GM10248 (cell line): ENCODE measurements around the gene CCDC63.

Experiments used
- CTCF ChIA-PET: fragments of 300-600 bp; sonication (Branson Sonifier 250); formaldehyde crosslinking; extraction: SDS; loops from one replicate; lab custom pipeline; 2021; ENCODE audit warnings: antibody characterized with exemption; lab: Yijun Ruan, JAX
- POLR2A ChIA-PET: fragments of 350-650 bp; sonication (Branson Sonifier 250); formaldehyde crosslinking; extraction: SDS; loops from one replicate; lab custom pipeline; 2020; ENCODE audit warnings: antibody characterized with exemption; lab: Yijun Ruan, JAX
- DNase-seq: peaks from one replicate; pipeline ENCODE4 v3.0.0; 2012; ENCODE audit errors: extremely low spot score
- CTCF ChIP-seq: IDR thresholded peaks from 2 replicates; pipeline ENCODE4 v1.5.1; 2012; ENCODE audit warnings: mild to moderate bottlenecking, low read depth; ENCODE audit errors: extremely low read depth, missing control alignments, control extremely low read depth

Gene CCDC63

DNA sequence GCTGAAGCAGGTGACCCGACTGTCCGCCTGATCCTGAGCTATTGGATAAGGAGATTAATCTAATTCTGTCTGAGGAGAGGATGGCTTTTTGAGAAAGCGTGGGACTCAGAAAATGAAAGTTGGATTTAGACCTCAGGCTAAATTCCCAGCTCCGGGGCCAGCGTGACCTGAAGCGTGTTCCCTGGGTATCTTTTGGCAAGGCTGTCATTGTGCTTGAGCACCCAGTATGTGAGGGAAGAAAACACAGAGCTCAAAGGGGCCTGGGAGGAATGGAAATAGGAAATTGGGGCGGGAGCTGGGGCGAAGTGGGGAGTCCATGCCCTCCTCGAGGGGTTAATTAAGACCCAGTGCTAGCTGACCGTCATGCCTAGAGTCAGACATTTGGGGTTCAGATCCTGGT, 17.5 kb upstream of the CCDC63 start:
- POLR2A ChIA-PET = no interaction called here
- no peak for TF ChIP-seq CTCF
- CTCF ChIA-PET = interaction anchor here (0.9 to 1.5 kb wide), 3 partner anchors 122 to 379 kb away, joined by 3 to 5 read pairs (median 3); partner anchors contain the start of gene ARPC3
- no peak for DNase-seq

- ChIA-PET POLR2A (no interaction called here), CTCF (interaction anchor here (1.2 to 1.7 kb wide), 2 partner anchors 10 to 52 kb away, joined by 3 to 6 read pairs; partner anchors contain the start of gene CCDC63)
- no peak for DNase-seq
- no peak for TF ChIP-seq CTCF
Observed at GRCh38 chr12:110836291-110836690, 10.5 kb upstream of the CCDC63 start.

DNA sequence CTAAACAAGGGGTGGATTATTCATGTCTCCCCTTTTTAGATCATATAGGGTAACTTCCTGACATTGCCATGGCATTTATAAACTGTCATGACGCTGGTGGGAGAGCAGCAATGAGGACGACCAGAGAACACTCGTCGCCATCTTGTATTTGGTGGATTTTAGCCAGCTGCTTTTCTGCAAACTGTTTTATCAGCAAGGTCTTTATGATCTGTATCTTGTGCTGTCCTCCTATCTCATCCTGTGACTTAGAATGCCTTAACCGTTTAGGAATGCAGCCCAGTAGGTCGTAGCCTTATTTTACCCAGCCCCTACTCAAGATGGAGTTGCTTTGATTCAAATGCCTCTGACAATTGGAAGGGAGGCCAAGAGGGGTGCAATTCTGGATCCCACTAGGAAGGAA, 5.8 kb upstream of the CCDC63 start:
- CTCF ChIA-PET = interaction anchor here (1.1 to 1.5 kb wide), 2 partner anchors 8 to 14 kb away, joined by 3 read pairs; no protein-coding TSS in a partner anchor
- TF ChIP-seq CTCF = no peak
- POLR2A ChIA-PET = interaction anchor here (0.5 kb wide), 1 partner anchor 89 kb away, joined by 5 read pairs; no protein-coding TSS in a partner anchor
- DNase-seq = no peak

GRCh38 chr12:110844131-110844530, 2.7 kb upstream of the CCDC63 start:
- CTCF ChIA-PET = interaction anchor here (1.6 kb wide), 1 partner anchor 12 kb away, joined by 4 read pairs; no protein-coding TSS in a partner anchor
- POLR2A ChIA-PET = no interaction called here

DNA sequence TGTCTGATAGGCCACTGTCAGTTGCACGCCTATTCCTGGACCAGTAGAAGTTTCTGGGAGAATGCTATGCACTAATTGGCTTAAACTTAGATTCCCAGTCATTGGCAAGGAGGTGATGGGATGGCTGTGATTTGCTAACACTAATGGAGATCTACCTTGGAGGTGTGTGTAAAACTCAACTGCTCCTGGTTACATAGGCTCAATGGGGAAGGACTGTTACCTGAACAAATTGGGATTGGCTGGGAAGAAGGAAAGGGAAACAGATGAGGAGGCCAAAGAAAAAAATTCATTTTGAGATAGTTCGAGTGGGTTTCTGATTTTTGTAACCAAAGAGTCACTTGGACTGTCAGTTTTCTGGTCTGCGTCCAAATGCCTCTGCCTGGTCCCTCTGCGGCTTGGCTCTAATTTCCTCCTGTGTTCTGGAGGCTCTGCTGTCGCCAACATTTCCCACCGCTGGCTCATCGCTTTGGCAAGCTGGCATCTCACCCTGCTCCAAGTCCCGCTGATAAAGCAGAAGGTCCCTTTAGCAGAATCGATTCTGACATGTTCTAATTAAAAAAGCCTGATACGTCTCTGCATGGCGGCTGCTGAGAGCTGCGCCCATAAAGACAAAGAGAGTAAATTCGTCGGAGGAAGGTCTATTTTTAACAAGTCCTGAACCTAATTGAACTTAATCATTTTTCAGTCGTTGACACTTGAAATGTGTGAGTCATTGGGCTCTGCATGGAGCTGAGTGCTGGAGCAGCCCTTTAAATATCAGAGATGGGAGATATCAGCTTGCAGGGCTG, 2.0 kb upstream of the CCDC63 start:
- no peak for TF ChIP-seq CTCF
- DNase-seq = no peak
- ChIA-PET POLR2A (no interaction called here), CTCF (interaction anchor here (2.1 kb wide), 1 partner anchor 17 kb away, joined by 6 read pairs; no protein-coding TSS in a partner anchor)

More at GRCh38 chr12:110844131-110844530, 2.7 kb upstream of the CCDC63 start:
- TF ChIP-seq CTCF = no peak
- DNase-seq = no peak

DNA sequence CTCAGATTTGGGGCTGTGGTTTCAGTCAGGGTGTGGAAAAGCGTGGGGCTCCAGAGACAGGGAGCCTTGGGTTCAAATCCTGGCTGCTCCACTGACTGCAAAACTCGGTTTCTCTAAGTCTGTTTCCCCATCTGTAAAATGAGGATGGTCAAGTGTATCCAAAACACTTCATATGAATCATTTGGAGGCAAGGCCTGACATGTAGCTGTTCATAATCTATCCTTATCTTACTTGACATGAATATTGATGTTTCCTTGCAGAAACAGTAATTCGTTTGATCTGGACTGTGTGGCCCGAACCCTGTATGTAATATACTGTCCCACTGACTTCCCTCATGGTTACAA, 1.5 kb upstream of the CCDC63 start:
- ChIA-PET POLR2A (no interaction called here), CTCF (interaction anchor here (1.6 to 2.9 kb wide), 3 partner anchors 18 to 414 kb away, joined by 4 to 8 read pairs (median 6); no protein-coding TSS in a partner anchor)
- no peak for DNase-seq
- TF ChIP-seq CTCF = no peak
